ENCODE measurements around the gene IL27RA.

IL27RA gene

DNA sequence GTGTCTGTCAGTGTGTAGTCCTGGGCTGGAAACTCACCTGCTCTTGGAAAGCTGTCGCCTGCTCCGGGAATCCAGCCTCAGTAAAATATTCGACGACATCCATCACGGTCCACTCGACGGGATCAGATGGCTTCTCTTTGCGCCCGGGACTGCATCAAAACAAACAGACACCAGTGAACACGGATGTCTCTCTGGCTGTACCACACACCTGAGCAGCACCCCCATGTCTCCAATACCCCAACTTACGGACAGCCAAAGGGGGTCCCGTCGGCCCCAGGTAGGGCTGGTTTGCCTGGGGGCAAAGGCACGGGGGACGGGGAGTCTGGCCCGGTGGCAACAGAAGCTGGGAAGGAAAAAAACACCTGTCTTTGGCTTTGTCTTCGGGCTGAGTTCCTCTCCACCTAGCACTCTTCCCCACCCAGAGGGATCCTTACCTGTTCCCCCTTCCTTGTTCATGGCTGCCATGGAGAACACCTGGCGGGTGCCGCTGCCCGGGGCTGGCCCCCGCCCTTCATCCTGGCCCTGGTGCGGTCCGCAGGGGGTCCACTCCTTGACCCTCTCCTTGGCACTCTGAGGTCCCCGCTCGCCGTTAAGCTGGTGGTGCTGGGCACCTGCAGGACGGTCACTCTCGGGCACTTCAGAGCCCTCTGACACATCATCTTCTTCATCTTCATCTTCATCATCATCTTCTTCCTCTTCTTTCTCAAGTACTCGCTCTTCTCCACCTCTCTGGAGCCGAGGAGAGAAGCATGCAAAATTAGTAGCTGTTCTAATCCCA is 57.3 kb downstream of the IL27RA start:
- no peak for DNase-seq (ENCODE audit: low read depth)

DNA sequence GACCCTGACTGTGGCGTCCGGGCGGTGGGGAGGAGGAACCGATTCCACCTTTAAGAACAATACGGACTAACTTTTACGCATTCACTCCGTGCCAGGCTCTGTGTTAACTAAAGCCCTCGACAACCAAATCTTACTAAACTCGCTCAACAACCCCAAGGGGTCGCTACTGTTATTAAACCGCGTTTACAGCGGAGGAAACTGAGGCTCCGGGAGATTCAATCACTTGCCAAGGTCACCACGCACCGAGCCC is 57.8 kb downstream of the IL27RA start:
- DNase-seq (ENCODE audit: low read depth): no peak

DNA sequence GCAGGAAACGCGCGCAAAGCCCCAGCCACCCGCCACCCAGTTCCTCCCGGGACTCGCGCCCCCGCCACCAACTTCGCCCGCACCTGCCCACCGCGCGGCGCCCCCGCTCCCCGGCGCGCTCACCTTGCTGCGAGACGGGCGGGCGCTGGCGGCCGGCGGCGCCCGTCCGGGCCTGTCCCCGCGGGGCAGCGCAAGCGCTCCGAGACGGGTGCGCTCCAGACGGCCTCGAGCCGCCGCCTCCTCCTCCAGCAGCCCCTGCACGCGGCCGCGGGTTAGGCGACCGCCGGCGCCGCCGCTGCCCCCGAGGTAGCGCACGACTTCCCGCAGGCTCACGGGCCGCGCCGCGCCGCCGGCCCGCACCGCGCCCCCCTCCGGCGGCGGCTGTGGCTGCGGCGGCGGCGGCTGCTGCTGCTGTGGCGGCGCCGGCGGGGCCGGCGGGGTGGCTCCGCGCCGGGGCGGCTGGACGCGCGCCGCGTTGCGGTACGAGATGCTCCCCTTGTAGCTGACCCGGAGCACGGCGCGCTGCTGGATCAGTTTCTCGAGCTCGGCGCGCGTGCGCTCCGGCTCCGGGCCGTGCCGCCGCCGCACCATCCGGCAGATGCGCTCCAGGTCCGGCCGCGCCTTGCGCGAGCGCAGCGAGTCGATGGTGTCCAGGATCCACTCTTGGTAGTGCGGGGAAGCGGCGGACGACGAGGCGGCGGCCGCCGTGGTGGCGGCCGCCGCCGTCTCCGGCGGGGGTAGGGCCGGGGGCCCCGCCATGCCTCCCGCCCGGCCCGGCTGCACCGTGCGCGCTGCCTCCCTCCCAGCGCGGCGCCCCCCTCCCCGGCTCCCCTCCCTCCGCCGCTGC is 58.3 kb downstream of the IL27RA start:
- no peak for DNase-seq (ENCODE audit: low read depth)

- DNase-seq (ENCODE audit: low read depth): peak; percentile 85
Measured at GRCh38 chr19:14090509-14091080, 59.0 kb downstream of the IL27RA start, which contains the start of gene SAMD1. Gene SAMD1, minus strand, starts transcription at chr19:14090751.

DNA sequence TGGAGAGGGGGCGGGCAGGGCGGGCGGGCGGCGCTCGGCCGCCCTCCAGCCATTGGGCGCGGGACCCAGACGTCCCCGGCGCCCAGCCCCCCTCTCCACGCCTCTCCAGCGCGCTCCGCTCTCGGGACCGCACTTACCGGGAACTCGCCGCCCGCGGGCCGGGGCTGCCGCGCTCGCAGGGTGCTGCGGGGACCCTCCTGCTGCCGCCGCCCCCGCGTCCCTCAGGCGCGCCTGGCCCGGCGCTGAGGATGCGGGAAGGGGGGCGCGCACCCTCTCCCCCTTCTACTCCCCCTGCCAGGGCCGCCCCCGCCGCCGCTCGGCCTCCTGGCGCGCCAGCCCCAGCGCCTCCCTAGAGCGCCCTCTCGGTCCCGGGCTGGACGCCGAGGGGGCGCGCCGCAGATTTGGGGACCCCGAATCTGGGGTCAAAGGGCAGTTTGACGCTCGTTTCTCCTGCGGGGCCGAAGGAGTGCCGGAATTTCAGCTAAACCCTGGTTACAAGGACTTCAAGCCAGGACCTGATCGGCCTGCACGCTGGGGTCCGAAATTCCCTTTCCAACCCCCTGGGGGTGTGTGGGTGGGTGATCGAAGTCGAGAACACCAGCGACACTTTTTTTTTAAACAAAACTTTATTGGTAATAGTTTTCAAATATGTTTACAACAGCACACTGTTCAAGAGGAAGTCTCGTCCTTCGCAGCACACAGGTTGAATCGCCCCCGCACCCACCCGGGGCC is 59.7 kb downstream of the IL27RA start:
- no peak for DNase-seq (ENCODE audit: low read depth)

DNA sequence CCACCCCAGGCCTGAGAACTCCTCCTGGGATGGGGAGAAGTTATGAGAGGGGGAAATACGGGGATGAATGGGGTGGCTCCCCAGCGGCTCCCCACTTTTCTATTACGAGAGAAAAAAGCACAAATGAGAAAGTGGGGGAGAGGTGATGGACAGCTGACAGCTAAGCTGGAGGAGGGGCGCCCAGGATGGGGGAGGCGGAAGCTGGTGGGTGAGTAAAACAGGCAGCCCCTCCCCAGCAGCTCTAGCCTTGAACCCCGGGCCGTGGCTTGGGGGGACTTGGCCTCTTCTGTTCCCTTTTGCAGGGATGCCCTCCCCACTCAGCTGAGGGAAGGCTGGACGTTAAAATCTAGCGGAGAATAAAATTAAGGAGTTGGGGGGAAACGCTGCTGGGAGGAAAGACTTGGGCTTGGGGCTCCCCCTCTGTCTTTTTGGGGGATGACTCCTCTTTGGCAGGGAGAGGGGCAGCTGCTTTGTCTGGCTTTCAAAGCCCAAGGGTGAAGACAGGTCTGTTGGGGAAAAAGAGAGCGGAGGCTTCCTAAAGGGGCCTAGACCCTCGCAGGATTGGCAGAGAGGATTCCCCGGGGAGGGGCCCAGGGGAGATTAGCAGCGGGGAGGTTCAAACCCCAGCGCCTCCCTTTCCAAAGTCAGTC is 60.4 kb downstream of the IL27RA start:
- DNase-seq (ENCODE audit: low read depth): no peak

- no peak for DNase-seq (ENCODE audit: low read depth)
Measured at GRCh38 chr19:14093117-14093823, 61.7 kb downstream of the IL27RA start.

GRCh38 chr19:14094854-14095253 is 63.3 kb downstream of the IL27RA start:
- no peak for DNase-seq (ENCODE audit: low read depth)

- no peak for DNase-seq (ENCODE audit: low read depth)
Measured at GRCh38 chr19:14096272-14096992, 64.9 kb downstream of the IL27RA start.

DNA sequence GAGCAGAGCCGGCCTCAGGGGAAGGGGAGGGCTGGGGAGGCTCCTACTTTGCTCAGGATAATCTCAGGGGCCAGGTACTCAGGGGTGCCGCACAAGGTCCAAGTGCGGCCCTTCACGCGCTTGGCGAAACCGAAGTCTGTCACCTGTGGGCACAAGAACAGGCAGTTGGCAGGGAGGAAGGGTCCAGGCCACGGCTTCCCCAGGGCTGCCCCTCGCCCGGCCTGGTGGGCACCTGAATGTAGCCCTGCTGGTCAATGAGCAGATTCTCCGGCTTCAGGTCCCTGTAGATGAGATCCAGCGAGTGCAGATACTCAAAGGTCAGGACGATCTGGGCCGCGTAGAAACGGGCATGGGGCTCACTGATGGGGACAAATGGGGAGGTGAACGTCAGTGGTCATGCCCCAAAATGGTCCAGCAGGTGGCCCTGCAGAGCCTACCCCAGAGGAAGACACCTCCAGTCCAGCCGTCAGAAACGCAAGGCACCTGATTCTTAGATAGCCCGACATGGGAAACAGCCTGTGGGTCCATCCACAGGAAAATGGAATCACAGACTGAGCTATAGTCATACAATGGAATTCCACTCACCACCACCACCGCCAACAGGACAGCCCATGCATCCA is 66.1 kb downstream of the IL27RA start:
- no peak for DNase-seq (ENCODE audit: low read depth)

GRCh38 chr19:14101003-14101545 is 69.5 kb downstream of the IL27RA start:
- DNase-seq (ENCODE audit: low read depth): no peak

DNA sequence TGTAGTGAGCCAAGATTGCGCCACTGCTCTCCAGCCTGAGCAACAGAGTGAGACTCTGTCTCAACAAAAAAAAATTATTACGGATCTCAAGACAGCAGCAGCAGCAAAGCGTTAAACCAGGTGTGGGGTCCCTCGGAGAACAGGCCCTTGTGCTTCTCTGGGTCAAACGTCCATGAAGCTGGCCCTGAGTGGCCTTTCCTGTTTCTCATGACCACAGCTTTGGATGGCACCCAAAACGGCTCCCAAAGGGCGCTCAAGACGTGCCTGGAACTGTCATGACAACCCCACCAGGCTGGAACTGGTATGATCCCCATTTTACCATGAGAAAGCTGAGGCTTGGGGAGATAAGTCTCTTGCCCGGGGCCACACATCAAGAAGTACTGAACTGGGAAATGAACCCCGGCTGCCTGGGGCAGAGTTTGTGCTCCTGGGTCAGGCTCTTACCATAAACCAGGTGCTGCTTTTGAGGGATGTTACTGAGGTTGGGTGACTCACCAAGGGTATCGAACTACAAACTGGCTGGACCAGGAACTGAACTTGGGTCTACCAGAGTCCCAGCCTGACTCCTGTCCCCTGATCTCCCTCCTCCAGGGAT is 70.6 kb downstream of the IL27RA start:
- DNase-seq (ENCODE audit: low read depth): no peak

- no peak for DNase-seq (ENCODE audit: low read depth)
Measured at GRCh38 chr19:14102756-14103155, 71.2 kb downstream of the IL27RA start.

All from activated T-cell treated with anti-CD3 and anti-CD28 coated beads for 1 hour (primary cell).